GM12892 (cell line): Measurements from ENCODE around the gene SH3BP4.

ENCODE experiments used
- POLR2A ChIP-seq: IDR thresholded peaks from 2 replicates; pipeline ENCODE4 v1.6.1; 2011; ENCODE audit warnings: low read depth, low read length, control low read depth
- POLR2AphosphoS5 ChIP-seq: IDR thresholded peaks from 2 replicates; pipeline ENCODE4 v1.6.1; 2011; ENCODE audit warnings: low read depth, low read length, control low read depth
- TAF1 ChIP-seq: IDR thresholded peaks from 2 replicates; pipeline ENCODE4 v1.6.1; 2011; ENCODE audit warnings: low read depth, mild to moderate bottlenecking, control low read depth, low read length, borderline replicate concordance

DNA sequence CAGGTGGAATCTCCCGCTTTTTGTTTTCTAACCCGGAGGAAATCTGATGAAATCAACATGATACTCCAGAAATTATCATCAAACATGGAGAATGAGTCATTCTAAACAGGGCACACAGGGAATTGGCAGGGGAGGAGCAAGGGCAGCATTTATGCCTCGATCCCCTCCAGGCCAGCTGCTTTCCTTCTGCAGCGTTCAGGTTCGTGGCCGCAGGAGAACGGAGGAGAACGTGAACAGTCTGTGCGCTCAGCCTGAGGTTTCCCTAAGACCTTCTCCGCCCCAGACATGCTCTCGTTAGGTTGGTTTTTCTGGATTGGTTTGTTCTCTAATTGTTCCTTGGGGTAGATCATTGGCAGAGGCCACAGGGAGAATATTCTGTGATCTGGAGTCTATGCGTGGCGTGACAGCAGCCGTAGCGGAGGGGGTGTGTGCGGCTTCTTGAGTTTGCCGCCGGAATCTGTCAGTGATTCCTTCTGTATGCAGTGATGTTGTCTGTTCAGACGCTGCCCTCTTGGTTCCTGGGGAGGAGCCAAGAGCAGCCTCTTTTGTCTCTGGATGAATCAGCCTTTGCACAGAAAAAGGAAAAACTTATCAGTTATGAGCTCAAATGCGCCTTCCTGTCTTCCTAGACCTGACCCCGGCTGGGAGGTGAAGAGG, 75.9 kb downstream of the SH3BP4 start:
- no peak for TF ChIP-seq POLR2A
- TF ChIP-seq TAF1 = no peak
- TF ChIP-seq POLR2AphosphoS5 = no peak
